Erythroblast (primary cell): Measurements from ENCODE around the gene IL6ST.

Experiments
- GATA1 ChIP-seq: IDR thresholded peaks from 2 replicates; pipeline ENCODE4 v1.6.1; 2011; ENCODE audit warnings: low read depth, mild to moderate bottlenecking, control low read depth, low read length, moderate library complexity
- POLR2A ChIP-seq: IDR thresholded peaks from 2 replicates; pipeline ENCODE4 v1.6.1; 2011; ENCODE audit warnings: mild to moderate bottlenecking, low read length

DNA sequence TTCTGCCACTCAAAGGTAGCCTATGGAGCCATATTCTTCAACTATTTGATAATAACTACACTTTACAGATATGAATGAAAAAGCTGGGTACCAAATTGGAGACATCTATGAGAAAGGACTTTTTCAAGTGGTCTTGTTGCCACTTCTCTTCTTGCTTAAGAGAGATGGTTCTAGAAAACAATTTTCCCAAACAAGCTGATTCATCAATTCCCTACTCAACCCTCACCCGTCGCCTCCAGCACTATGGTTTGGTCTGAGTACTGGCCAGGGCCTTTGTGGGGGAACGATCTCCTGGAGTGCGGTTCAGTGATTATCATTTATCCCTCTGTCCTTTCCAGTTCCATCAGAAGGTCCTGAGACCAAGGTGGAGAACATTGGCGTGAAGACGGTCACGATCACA is 86.8 kb downstream of the IL6ST start:
- TF ChIP-seq POLR2A (no peak), GATA1 (no peak)
